ENCODE results near the gene PIGS. TPM values are rescaled to one million over a fixed set of nuclear protein-coding genes. Genes with fewer than 3 reads are reported as not detected.

Gene PIGS
- polyA plus RNA-seq = 10 to 100 TPM in 1 of 2 donors, 1 to 10 TPM in 1; 9.8 to 30.7 TPM

DNA sequence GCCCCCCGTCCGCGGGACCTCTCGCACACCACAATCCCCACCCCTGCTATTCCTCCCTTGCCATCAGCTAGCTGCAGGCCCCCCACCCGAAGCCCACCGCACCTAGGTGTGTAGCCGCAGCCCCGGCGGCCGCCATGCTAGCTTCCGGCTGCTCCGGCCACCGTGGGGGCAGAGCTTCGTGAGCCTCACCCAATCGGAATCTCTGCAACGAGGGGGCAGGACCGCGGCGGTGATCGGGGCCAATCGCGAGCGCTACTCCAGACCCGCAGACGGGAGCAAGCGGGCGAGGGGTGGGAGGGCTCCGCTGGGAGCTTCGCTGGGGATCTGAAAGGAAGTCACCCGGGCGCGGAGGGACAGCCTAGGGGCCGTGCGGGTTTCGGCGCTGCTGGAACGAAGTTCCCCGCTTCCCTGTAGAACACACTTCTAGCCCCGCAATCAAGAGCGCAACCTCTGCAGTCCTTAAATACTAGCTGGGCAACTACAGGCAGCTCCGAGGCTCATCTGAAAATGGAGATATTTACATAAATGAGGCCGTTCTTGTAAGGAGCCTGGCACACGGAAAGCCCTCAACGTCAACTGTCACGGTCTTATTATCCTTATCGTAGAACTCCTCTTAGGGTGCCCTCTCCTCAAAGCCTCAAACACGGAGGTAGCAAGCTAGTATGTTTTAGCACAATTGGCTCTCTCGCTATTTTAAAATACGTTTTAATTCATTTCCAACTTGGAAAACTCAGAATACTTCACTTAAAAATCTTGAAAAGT is at the start of gene PIGS:
PIGS (minus strand) TSS at position 164 of the 762 bp plus-strand sequence; CDS start at position 136, 28 bp downstream.
- Histone ChIP-seq H3K27ac (ENCODE audit: low read depth in 2 of 2, low read length in 1 of 2) (peak within 1 kb of the TSS; percentile 81 to 86), H3K36me3 (ENCODE audit: control insufficient read depth in 2 of 2, insufficient read depth in 2 of 2, low read length in 1 of 2) (peaks cover 0 to 5% of the 10 kb centered on the region in 2 donors), H3K27me3 (ENCODE audit: control insufficient read depth in 1 of 2, insufficient read depth in 2 of 2, low read length in 2 of 2) (no peaks in the 10 kb centered on the region), H3K9me3 (ENCODE audit: control insufficient read depth in 2 of 2, insufficient read depth in 1 of 2, low read depth in 1 of 2, low read length in 1 of 2) (no peaks in the 10 kb centered on the region), H3K4me1 (ENCODE audit: control insufficient read depth in 2 of 2, insufficient read depth in 2 of 2, low read length in 1 of 2) (peaks cover 0 to 2% of the 10 kb centered on the region in 2 donors), H3K4me3 (ENCODE audit: low read depth in 1 of 2, low read length in 2 of 2) (peak within 1 kb of the TSS; percentile 91 to 97)
- 1% methylated on average over 38 to 49 of the region's 49 CpGs for WGBS, 2 donors

DNA sequence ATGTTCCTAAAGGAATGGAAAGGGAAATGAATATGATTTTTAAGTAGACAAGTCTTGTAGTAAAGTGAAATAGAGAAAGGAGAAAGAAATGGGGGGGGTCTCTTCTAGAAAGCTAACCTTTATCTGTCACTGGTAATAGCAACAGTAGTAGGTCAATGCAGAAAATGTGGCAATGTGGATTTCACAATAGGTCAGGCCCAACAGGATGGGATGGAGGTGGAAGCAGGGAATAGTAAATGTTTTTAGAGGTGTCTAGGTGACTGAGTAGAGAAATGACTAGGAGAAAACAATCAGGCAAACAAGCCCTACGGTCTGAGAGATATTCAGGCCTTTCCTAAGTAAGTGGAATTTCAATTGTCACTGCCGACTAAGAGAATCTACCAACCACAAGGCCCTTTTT is 48.7 kb upstream of the PIGS start:
- no peaks in the 10 kb centered on the region for H3K4me1 ChIP-seq (ENCODE audit: control insufficient read depth in 2 of 2, insufficient read depth in 2 of 2, low read length in 1 of 2)
- WGBS, 2 donors = 83 to 87% methylated on average over 2 of the region's 2 CpGs
- peaks cover 42 to 52% of the 10 kb centered on the region in 2 donors for H3K36me3 ChIP-seq (ENCODE audit: control insufficient read depth in 2 of 2, insufficient read depth in 2 of 2, low read length in 1 of 2)
- no peak overlapping the region for H3K27ac ChIP-seq (ENCODE audit: low read depth in 2 of 2, low read length in 1 of 2)
- no peaks in the 10 kb centered on the region for H3K9me3 ChIP-seq (ENCODE audit: control insufficient read depth in 2 of 2, insufficient read depth in 1 of 2, low read depth in 1 of 2, low read length in 1 of 2)
- H3K27me3 ChIP-seq (ENCODE audit: control insufficient read depth in 1 of 2, insufficient read depth in 2 of 2, low read length in 2 of 2) = no peaks in the 10 kb centered on the region
- no peak overlapping the region for H3K4me3 ChIP-seq (ENCODE audit: low read depth in 1 of 2, low read length in 2 of 2)

DNA sequence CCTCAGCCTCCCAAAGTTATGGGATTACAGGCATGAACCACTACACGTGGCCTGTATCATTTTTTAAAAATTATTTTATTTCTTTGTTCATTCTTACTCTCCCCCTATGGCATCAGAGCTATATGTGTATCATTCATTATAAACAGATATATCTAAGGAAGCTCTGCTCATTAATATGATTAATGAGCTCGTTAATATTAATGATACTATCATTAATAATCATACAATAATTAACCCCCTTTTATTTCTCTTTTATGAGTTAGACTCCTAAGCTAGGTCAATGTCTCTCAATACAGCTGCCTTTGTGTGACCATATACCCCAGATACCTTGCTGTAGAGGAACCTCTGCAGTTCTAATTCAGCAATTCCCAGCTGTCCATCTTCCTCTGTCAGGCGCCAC is 47.1 kb upstream of the PIGS start:
- H3K27ac ChIP-seq (ENCODE audit: low read depth in 2 of 2, low read length in 1 of 2) = no peak overlapping the region
- H3K36me3 ChIP-seq (ENCODE audit: control insufficient read depth in 2 of 2, insufficient read depth in 2 of 2, low read length in 1 of 2) = peaks cover 45 to 57% of the 10 kb centered on the region in 2 donors
- H3K4me1 ChIP-seq (ENCODE audit: control insufficient read depth in 2 of 2, insufficient read depth in 2 of 2, low read length in 1 of 2) = no peaks in the 10 kb centered on the region
- H3K9me3 ChIP-seq (ENCODE audit: control insufficient read depth in 2 of 2, insufficient read depth in 1 of 2, low read depth in 1 of 2, low read length in 1 of 2) = no peaks in the 10 kb centered on the region
- H3K4me3 ChIP-seq (ENCODE audit: low read depth in 1 of 2, low read length in 2 of 2) = no peak overlapping the region
- 89 to 93% methylated on average over 3 of the region's 3 CpGs for WGBS, 2 donors
- H3K27me3 ChIP-seq (ENCODE audit: control insufficient read depth in 1 of 2, insufficient read depth in 2 of 2, low read length in 2 of 2) = no peaks in the 10 kb centered on the region

DNA sequence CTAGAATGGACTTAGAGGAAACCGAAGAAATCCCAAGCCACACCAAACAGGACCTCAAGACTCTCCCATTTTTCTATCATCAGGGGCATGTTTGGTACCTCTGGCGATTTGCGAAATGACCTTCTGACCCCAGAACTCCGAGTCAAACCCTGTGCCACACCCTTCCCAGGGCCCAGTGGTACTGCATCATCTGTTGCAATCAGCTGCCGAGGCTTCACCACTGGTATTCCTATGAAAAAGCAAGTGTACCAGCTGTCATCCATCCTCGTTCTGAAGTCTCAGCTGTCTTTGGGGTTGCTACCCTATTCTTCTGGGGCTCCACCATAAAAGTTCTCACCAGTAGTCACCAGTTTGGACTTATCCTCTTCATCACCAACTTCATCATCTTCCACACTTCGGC is 45.0 kb upstream of the PIGS start:
- Histone ChIP-seq H3K36me3 (ENCODE audit: control insufficient read depth in 2 of 2, insufficient read depth in 2 of 2, low read length in 1 of 2) (peaks cover 47 to 54% of the 10 kb centered on the region in 2 donors), H3K4me3 (ENCODE audit: low read depth in 1 of 2, low read length in 2 of 2) (no peak overlapping the region), H3K4me1 (ENCODE audit: control insufficient read depth in 2 of 2, insufficient read depth in 2 of 2, low read length in 1 of 2) (no peaks in the 10 kb centered on the region), H3K27me3 (ENCODE audit: control insufficient read depth in 1 of 2, insufficient read depth in 2 of 2, low read length in 2 of 2) (no peaks in the 10 kb centered on the region), H3K27ac (ENCODE audit: low read depth in 2 of 2, low read length in 1 of 2) (no peak overlapping the region), H3K9me3 (ENCODE audit: control insufficient read depth in 2 of 2, insufficient read depth in 1 of 2, low read depth in 1 of 2, low read length in 1 of 2) (no peaks in the 10 kb centered on the region)
- 83% methylated on average over 7 of the region's 7 CpGs for WGBS, 2 donors

DNA sequence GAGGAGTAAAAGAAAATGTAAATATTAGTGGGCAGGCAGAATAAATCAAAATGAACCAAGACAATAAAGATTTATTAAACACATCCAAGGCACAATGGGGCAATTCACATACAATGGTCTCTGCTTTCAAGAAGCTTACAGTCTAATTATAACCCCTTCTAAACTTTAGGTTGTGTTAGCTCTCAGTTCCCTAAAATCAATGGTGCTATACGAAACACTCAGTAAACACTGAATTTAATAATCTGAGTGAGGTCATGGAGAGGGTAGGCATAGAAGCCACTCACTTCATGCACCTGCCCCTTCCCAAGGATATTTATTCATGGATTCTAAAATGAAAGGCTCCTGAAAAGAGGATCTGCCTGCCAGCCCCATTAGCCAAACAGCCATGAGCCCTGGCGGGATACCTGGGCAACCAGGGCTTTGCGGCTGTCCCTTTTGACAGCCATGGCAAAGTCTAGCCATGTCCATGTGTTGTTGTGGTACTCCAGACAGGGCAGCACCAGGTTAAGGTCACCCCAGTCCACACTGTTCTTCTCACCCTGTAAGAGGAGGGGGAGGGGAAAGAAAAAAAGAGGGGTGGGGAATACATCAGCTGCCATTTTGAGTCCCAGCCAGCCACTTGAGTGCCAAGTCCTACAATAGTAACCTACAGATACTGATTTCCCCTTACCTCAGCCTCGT is 44.1 kb upstream of the PIGS start:
- Histone ChIP-seq H3K27me3 (ENCODE audit: control insufficient read depth in 1 of 2, insufficient read depth in 2 of 2, low read length in 2 of 2) (no peaks in the 10 kb centered on the region), H3K4me1 (ENCODE audit: control insufficient read depth in 2 of 2, insufficient read depth in 2 of 2, low read length in 1 of 2) (no peaks in the 10 kb centered on the region), H3K4me3 (ENCODE audit: low read depth in 1 of 2, low read length in 2 of 2) (no peak overlapping the region), H3K9me3 (ENCODE audit: control insufficient read depth in 2 of 2, insufficient read depth in 1 of 2, low read depth in 1 of 2, low read length in 1 of 2) (no peaks in the 10 kb centered on the region), H3K36me3 (ENCODE audit: control insufficient read depth in 2 of 2, insufficient read depth in 2 of 2, low read length in 1 of 2) (peaks cover 41 to 49% of the 10 kb centered on the region in 2 donors), H3K27ac (ENCODE audit: low read depth in 2 of 2, low read length in 1 of 2) (no peak overlapping the region)
- 88 to 95% methylated on average over 4 of the region's 4 CpGs for WGBS, 2 donors

DNA sequence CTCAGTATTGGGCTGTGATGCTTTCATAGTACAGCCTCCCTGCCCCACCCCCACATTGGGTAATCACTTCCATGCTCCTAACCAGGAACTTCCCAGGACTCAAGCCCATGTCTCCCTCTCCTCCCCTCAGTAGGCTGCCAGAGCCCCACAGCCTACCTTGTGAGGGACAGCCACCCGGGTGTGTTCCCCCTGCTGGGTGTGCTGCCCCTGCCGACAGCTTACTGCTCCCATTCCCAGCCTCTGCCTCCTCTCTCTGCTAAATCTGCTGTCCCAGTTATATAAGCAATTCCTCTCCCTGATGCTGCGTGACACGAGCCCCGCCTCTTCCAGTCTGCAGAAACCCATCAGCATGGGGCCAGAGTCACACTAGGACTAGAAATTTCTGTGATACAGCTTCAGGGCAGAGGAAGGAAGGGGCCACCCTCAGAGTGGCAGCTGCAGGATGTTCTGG is 42.6 kb upstream of the PIGS start, which contains the start of gene RSKR:
RSKR (minus strand) TSS at position 255 of the 451 bp plus-strand sequence; CDS start at position 231, 24 bp downstream.
- Histone ChIP-seq H3K36me3 (ENCODE audit: control insufficient read depth in 2 of 2, insufficient read depth in 2 of 2, low read length in 1 of 2) (peaks cover 34 to 39% of the 10 kb centered on the region in 2 donors), H3K9me3 (ENCODE audit: control insufficient read depth in 2 of 2, insufficient read depth in 1 of 2, low read depth in 1 of 2, low read length in 1 of 2) (no peaks in the 10 kb centered on the region), H3K27me3 (ENCODE audit: control insufficient read depth in 1 of 2, insufficient read depth in 2 of 2, low read length in 2 of 2) (no peaks in the 10 kb centered on the region), H3K27ac (ENCODE audit: low read depth in 2 of 2, low read length in 1 of 2) (no peak within 1 kb of the TSS), H3K4me1 (ENCODE audit: control insufficient read depth in 2 of 2, insufficient read depth in 2 of 2, low read length in 1 of 2) (no peaks in the 10 kb centered on the region), H3K4me3 (ENCODE audit: low read depth in 1 of 2, low read length in 2 of 2) (no peak within 1 kb of the TSS)
- 78 to 83% methylated on average over 5 of the region's 5 CpGs for WGBS, 2 donors

DNA sequence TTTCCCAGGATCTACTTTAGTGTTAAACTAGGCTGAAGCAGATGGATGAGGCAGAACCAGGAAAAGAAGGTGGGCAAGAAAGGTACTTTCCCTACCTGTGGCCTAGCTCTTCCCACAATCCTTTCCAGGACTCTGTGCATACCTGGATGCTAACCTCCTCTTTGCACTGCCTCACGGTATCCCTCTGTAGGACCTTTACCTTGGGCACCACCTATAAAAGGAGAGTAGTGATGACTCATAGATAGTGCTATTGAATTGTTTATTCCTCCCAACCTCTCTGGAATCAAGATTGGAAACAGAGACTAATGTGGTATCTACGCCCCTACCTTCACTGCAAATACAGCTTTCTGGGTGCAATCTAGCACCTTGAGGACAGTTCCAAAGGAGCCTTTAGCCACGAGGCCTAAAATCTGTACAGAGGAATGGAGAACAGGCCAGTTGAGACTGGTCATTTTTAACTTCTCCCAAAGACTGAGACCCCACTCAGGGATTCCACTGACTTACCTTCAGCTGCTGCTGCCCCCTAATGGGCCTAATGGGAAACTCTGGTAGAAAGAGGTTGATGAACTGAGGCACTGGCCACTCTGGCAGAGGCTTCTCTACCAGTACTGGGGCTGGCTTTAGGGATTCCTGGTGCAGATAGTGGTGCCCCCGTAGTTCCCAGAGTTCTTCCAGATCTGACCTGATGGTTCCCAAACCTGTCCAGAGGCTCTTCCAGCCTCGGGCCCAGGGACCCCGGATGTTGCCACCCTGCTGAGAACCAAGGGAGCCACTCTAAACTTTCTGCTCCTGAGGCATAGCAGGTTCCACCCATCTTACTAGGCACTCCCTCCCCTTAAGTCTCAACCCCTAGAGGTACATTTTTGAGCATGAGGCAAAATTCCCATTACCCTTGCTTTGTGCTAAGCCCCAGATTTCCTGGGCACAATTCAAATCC is 41.9 kb upstream of the PIGS start:
- H3K4me1 ChIP-seq (ENCODE audit: control insufficient read depth in 2 of 2, insufficient read depth in 2 of 2, low read length in 1 of 2) = no peaks in the 10 kb centered on the region
- no peak overlapping the region for H3K4me3 ChIP-seq (ENCODE audit: low read depth in 1 of 2, low read length in 2 of 2)
- H3K27me3 ChIP-seq (ENCODE audit: control insufficient read depth in 1 of 2, insufficient read depth in 2 of 2, low read length in 2 of 2) = no peaks in the 10 kb centered on the region
- WGBS, 2 donors = 75% methylated on average over 6 of the region's 6 CpGs
- no peak overlapping the region for H3K27ac ChIP-seq (ENCODE audit: low read depth in 2 of 2, low read length in 1 of 2)
- peaks cover 34% of the 10 kb centered on the region in 2 donors for H3K36me3 ChIP-seq (ENCODE audit: control insufficient read depth in 2 of 2, insufficient read depth in 2 of 2, low read length in 1 of 2)
- H3K9me3 ChIP-seq (ENCODE audit: control insufficient read depth in 2 of 2, insufficient read depth in 1 of 2, low read depth in 1 of 2, low read length in 1 of 2) = no peaks in the 10 kb centered on the region

DNA sequence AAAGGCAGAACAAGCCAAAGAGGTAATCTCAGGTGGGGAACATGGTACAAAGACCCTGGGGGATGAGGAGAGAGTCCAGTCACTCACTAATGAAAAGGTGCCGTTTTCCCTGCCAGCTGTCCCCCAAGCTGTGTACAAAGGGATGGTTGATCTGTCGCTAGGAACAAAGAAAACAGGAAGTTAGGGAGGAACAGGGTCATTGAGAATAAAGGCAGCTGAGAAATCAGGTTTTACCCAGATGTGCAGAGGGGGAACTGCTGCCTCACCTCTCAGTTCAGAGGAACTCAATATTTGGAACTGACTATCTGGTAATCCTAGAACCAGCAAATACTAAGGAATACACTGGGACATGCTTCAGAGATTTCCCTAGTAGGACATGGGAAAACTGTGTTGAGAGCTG is 41.2 kb upstream of the PIGS start:
- H3K36me3 ChIP-seq (ENCODE audit: control insufficient read depth in 2 of 2, insufficient read depth in 2 of 2, low read length in 1 of 2) = peaks cover 32 to 34% of the 10 kb centered on the region in 2 donors
- WGBS, 2 donors = 43 to 57% methylated on average over 2 of the region's 2 CpGs
- no peak overlapping the region for H3K27ac ChIP-seq (ENCODE audit: low read depth in 2 of 2, low read length in 1 of 2)

DNA sequence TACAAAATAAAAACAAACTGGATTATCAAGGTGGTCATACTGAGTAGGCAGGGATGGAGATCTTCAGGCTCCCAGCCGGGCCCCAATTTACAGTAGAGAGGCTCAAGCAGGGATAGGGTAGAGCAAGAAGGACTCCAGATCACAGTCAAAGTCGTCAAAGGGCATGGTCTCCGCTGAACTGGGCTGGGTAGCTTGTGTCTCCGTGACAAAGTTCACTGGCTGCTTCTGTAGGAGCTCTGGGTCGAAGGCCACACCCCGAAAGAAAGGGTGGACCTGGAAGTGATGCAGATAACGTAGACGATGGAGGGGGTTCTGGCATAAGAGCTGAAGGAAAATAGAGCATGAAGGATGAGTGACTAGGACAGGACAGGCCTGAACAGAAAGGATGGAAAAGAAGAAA is 39.1 kb upstream of the PIGS start:
- Histone ChIP-seq H3K27me3 (ENCODE audit: control insufficient read depth in 1 of 2, insufficient read depth in 2 of 2, low read length in 2 of 2) (no peaks in the 10 kb centered on the region), H3K27ac (ENCODE audit: low read depth in 2 of 2, low read length in 1 of 2) (no peak overlapping the region), H3K36me3 (ENCODE audit: control insufficient read depth in 2 of 2, insufficient read depth in 2 of 2, low read length in 1 of 2) (peaks cover 16 to 18% of the 10 kb centered on the region in 2 donors), H3K9me3 (ENCODE audit: control insufficient read depth in 2 of 2, insufficient read depth in 1 of 2, low read depth in 1 of 2, low read length in 1 of 2) (no peaks in the 10 kb centered on the region), H3K4me1 (ENCODE audit: control insufficient read depth in 2 of 2, insufficient read depth in 2 of 2, low read length in 1 of 2) (no peaks in the 10 kb centered on the region), H3K4me3 (ENCODE audit: low read depth in 1 of 2, low read length in 2 of 2) (no peak overlapping the region)
- 85 to 87% methylated on average over 8 of the region's 8 CpGs for WGBS, 2 donors

More for the DNA sequence above, 41.2 kb upstream of the PIGS start:
- H3K4me1 ChIP-seq (ENCODE audit: control insufficient read depth in 2 of 2, insufficient read depth in 2 of 2, low read length in 1 of 2) = no peaks in the 10 kb centered on the region
- H3K9me3 ChIP-seq (ENCODE audit: control insufficient read depth in 2 of 2, insufficient read depth in 1 of 2, low read depth in 1 of 2, low read length in 1 of 2) = no peaks in the 10 kb centered on the region
- H3K27me3 ChIP-seq (ENCODE audit: control insufficient read depth in 1 of 2, insufficient read depth in 2 of 2, low read length in 2 of 2) = no peaks in the 10 kb centered on the region
- H3K4me3 ChIP-seq (ENCODE audit: low read depth in 1 of 2, low read length in 2 of 2) = no peak overlapping the region

Measured in esophagus (tissue), 2 donors.